GM15510 (cell line): ENCODE measurements around the gene TNNT3.

Source experiments
- POLR2A ChIP-seq: IDR thresholded peaks from 3 replicates; pipeline ENCODE4 v1.6.1; 2011; ENCODE audit warnings: borderline replicate concordance; ENCODE audit not compliant: insufficient read length; ENCODE audit errors: extremely low read depth

TNNT3 gene

DNA sequence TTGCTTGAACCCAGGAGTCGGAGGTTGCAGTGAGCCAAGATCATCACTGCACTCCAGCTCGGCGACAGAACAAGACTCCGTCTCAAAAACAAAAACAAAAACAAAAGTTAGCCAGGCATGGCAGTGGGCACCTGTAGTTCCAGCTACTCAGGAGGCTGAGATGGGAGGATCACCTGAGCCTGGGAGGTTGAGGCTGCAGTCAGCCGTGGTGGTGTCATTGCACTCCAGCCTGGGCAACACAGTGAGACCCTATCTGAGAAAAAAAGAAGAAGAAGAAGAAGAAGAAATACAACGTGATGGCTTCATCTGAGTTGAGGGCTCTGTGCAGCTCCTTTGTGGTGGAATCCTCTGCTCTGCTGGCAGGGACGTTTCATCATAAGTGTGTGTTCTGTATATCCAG is 10.0 kb upstream of the TNNT3 start:
- no peak for TF ChIP-seq POLR2A

DNA sequence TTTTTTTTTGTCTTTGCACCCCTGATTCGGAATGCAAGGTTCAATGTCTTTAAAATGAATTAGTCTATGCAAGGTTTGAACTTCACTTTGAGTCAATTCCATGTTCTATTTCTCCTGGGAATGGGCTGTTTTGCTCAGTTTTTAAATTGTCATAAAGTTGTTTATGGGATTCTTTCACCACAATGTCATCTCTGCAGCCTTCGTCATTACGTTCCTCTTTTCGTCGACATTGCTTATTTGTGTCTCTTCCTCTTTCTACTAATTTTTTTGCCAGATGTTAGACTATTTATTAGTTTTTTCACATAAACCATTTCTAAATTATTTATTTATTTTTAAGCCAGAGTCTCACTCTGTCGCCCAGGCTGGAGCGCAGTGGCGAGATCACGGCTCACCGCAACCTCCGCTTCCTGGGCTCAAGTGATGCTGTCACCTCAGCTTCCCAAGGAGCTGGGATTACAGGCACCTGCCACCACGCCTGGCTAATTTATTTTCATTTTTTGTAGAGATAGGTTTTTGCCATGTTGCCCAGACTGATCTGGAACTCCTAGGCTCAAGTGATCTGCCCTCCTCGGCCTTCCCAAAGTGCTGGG is 7.1 kb upstream of the TNNT3 start:
- TF ChIP-seq POLR2A = no peak

DNA sequence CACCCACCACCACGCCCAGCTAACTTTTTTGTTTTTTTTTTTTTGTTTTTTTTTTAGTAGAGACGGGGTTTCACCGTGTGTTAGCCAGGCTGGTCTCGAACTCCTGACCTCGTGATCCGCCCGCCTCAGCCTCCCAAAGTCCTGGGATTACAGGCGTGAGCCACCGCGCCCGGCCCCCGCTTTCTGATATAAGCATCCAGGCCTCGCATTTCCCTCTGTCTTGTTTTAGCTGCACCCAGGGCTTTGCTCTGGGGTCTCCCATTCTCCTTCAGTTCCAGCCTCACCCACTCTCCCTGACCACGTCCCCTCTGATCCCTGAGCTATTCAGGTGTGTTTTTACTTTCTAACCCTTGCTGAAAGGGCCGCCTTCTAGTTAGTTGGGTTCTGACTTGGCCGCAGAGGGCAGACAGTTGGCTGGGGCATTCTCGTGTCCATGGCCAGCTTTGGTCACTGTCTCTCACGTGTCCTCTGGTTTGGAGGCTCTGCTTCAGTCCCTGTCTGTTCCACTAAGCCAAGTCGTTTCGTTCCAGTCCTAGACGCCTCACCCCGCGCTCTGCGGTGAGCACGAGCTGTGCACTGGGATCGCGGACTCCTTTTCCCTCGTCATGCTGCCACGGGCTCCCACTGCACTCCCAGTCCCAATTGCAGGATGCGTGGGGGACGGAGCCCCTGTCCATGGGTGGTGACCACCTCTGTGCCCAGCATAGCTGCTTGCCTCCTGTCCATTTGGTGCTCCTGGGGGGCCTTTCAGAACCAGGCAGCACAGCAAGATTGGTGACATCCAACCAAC is 6.0 kb upstream of the TNNT3 start:
- TF ChIP-seq POLR2A = no peak

DNA sequence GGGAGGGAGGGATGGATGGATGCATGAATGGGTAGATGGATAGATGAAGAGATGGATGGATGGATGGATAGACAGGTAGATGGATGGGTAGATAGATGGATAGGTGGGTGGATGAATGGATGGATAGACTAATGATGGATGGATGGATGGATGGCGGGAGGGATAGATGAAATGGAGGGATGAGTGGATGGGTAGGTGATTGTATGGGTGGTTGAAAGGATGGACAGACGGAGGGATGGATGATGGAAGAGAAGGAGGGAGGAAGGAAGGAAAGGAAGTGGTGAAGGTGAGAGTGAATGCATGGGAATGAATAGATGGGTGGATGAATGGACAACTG is 3.7 kb upstream of the TNNT3 start:
- TF ChIP-seq POLR2A = no peak

DNA sequence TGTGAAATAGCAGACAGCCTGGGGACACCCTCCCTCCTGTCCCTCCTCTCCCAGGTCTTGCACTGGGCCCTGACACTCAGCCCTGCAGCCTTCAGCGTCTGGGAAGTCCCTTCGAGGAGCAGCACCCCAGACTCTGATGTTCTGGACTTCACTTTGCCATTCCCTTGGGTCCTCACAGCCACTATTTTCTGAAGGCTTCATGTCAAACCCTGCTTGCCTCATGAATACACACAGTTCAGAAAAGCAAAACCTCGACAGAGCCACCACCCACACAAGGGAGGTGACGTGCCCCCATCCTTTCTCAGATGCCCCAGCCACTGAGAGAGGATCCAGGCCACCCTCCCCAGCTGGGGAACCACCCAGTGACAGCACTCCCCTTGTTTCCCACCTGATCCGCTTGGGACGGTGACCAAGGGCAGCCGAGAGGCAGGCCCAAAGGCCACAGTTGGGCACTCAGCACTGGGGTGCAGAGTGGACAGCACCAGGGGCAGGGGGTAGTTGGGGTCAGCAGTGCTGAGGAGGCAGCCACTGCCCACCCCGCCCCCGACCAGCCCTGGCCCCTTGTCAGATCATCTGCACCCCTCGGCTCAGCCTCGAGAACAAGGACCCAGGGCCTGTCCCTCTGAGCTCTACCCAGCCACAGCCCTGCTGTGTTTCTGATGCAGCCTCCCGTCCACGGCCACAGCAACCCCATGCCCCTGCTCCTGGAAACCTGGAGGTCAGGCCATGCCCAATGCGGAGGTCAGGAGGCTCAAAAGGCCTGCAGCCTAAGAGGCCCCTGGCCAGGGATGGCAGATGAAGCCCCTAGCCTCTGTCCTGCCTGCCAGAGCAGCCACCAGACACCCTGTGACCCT is 3.1 kb upstream of the TNNT3 start:
- TF ChIP-seq POLR2A = no peak

DNA sequence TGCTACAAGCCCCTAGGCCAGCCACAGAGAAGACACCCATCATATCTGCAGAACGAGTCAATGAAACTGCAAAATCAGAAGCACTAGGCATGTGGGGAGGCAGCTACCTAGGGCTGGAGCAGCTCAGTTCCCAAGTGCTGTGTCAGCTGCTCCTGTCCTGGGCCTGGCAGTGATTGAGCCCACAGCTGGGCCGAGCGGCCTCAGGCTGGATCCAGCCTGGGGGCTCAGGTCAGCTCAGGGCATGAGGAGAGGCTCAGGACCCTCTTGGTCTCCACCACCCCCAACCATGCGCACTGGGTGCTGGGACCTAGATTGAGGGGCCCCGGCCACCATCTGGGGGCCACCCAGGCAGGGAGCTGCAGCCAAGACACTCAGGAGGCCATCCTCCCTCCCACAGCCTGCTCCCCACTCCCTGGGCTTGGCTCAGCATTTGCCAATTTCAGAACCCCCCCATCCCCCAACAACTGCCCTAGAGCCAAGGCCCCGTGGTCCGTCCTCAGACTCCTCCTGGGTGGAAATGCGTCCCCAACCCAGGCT is 2.4 kb upstream of the TNNT3 start:
- TF ChIP-seq POLR2A = peak; percentile 10

DNA sequence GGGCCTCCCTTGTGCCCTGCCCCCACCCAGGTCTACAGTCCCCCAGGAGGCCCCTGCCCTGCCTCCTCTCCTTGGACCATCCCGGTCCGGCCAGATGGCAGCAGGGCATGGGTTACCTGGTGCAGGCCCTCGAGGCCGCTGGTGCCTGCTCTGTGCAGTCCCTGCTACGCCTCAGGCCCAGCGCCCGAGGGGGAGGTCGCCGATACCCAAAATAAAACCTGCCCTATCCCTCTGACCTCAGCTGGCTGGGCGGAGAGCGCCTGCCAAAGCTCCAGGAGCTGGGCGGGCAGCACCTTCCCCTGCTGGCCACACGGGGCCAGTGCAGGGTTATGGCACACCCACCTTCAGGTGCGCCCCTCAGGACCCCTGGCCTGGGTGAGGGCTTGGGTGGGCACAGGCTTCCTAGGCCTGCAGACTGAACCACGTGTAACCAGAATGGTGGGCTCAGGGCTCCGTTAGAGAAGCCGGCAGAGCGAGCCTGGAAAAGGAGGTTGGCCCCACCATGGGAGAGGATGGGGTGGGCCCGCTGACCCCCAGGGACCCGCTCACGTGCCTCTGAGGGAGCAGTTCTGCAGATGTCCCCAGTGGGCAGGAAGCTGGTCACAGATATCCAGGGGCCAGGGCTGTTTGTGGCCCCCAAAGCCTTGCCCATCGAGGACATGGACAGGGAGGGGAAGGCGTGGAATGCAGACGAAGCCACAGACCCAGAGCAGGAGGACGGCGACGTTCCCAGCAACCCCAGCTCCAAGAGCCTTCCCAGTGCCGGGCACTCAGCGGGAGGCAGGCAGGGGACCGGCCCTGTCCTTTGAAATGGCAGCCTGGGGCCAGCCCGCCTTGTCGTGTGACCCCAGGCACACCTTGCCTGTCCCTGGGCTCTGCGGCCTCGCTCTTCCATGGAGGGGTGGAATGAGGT is 1.7 kb upstream of the TNNT3 start:
- TF ChIP-seq POLR2A = no peak

DNA sequence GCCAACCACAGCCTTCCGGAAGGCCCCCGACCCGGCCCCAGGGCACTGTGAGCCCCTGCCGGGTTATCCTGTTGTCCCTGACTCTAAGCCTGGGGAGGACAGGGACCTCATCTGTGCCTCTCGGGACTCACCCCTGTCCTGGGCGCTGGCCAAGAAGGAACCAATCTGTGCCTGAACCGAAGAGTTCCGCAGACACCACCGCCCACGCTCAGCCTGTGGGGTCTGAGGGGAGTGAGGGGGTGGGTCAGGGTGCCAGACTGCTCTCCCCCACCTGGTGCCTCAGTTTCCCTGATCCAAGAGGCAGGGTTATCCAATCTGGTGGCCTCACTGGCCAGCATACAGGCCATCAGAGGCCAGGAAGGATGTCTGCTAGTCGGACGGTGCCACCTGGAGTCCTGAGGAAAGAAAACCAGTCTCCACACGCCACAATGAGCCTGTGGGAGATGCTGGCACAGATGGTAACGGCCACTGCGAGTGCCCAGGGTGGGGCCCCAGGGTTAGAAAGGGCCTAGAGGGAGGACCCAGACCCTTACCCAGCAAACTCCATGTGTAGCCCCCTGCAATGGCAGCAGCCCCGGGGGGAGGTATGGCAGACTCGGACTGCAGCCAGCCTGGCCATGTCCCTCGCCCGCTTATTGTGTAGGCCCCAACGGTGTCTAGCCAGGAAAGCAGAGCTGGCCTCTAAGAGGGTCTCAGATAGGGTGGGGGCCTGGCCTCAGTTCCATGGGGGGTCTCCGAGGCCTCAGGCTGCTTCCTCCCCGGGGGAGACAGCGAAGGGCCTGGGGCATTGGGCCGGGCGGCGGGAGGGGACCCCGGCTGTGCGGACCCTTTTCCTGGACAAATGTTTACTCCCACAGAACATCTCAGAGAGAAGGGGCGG is 827 bp upstream of the TNNT3 start:
- no peak for TF ChIP-seq POLR2A

DNA sequence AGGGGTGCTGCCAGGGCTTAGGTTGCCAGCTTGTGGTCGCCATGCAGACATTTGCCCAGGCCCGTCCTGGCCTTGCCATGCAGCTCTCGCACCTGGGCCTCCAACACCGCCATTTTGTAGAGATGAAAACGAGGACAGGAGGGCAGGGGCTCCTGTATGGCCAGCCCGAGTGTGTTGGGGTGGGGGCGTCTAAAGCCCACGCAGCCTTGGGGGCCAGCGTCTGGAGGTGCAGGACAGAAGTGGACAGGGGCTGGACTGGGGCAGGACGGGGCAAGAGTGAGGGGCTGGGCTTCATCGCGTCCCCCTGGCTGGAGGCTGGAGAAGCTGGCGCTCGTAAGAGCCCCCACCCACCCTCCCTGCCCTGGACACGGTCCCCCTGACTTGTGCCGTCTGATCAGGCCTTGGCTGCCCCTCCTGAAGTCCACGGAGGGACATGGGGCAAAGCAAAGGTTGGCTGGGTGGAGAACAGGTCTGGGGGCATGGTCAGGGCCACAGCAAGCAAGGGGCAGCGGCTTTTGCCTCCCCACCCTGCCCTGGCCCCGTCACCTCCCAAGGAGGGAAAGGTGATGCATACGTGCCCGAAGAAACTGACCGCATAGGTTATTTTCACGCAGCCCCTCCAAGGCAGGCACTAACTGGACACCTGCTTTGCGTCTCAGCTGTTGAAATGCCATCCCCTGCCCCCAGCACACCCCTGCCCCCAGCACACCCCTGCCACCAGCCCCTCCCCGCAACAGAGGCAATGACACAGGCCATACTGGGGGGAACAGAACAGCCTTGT is 815 bp downstream of the TNNT3 start:
- TF ChIP-seq POLR2A = no peak

DNA sequence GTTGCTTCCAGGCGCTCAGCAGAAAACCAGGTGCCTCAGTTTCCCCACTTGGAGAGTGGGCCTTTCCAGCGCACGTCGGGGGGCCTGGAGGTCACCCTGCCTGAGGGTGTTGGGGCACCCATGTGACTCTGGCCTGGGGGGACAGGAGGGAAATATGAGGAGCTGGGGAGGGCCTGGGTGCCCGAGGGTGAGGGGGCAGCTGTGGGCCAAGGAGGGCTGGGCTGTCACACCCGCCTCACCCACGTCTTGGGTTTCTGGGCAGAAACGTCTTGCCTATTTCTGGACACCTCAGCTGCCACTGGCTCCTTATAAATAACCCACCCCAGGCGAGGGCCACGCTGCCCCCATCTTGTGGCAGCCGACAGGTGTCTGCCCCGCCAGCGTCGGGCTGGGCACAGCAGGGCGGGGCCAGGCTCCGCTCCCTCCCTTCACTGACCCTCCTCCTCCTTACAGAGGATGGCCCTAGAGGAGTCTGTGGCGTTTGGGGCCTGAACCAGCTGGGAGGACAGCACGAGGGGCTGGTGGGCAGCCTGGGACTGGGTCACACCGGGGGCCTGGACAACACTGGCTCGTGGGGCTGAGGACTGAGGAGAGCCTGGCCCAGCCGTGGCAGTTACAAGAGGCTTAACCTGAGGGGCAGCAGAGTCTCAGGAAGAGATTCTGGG is 1.5 kb downstream of the TNNT3 start:
- TF ChIP-seq POLR2A = no peak

DNA sequence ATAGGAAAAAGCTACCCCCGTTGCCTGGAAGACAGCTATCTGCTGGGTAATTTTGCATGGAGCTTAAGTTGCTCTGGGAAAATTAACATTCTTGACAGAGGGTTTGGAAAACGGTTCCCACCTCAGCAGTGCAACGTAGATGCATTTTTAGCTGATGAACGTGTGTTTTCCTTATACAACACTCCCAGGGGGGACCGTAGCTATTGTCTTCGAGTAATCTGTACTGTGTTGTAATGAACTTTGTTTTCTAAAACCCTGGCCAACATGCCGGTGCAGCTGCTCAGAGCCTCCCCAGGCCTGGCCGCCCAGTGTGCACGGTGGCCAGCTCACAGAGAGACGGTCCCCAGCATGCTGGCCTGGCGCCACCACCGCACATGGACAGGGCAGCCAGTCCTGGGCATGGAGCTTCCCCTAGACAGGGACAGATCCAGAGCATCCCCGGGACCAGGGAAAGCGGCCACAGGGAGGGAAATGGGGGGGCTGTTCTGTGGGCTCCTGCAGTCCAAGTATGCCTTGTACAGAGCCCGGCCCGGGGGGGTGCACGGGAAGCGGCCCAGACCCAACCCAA is 2.2 kb downstream of the TNNT3 start:
- TF ChIP-seq POLR2A = no peak

DNA sequence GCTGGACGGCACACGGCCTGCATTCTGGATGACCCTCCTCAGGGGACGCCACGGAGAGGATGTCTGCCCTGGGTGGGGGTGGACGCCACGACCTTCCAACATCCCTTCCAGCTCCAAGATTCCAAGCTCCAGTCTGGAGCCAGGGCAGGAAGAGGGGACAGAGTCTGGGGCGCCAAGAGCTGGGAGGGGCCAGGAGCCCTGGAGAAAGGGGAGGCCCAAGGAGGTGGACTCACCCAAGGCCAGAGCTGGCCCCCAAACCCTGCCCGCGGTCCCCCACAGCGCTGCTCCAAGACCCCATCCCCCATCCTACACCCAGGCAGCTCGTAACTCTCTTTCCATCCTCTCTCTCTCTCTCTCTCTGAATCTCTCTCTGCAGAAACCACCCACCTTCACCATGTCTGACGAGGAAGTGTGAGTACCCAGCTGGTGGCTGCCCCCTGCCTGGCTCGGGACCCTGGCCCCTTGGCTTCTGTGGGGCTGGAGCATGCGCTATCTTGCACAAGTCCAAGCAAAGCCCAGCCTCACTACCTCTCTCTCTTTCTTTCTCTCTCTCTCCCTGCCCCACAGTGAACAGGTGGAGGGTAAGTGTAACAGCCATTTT is 3.1 kb downstream of the TNNT3 start:
- no peak for TF ChIP-seq POLR2A
